Activated naive CD4-positive, alpha-beta T cell treated with anti-CD3 and anti-CD28 coated beads for 36 hours (primary cell): Measurements from ENCODE around the gene ACAP2. TPM values are rescaled to one million over a fixed set of nuclear protein-coding genes. Genes with fewer than 3 reads are reported as not detected.
"Not testable (repeated sequence)": the region's sequence is repeated elsewhere in the genome, so short reads cannot be mapped to it uniquely, and the experiment has no call there.

Experiments used
- CTCF ChIA-PET: fragments of 350-600 bp; sonication (Branson Sonifier 250); formaldehyde crosslinking; loops from one replicate; lab custom pipeline; 2021; ENCODE audit warnings: antibody characterized with exemption; lab: Charles Lee
- DNase-seq: peaks from one replicate; pipeline ENCODE4 v3.0.0-alpha.2; 2020
- H3K27ac Mint-ChIP-seq: one replicate; pipeline ENCODE4 v1.8.0; 2021; ENCODE audit warnings: mild to moderate bottlenecking, mixed read lengths
- H3K27me3 Mint-ChIP-seq: one replicate; pipeline ENCODE4 v1.8.0; 2021; ENCODE audit warnings: low read depth, mixed read lengths
- H3K36me3 Mint-ChIP-seq: one replicate; pipeline ENCODE4 v1.8.0; 2021; ENCODE audit warnings: low read depth, mixed read lengths
- H3K4me1 Mint-ChIP-seq: one replicate; pipeline ENCODE4 v1.8.0; 2021; ENCODE audit warnings: low read depth, mixed read lengths
- H3K4me3 Mint-ChIP-seq: one replicate; pipeline ENCODE4 v1.8.0; 2021; ENCODE audit warnings: mild to moderate bottlenecking, moderate library complexity, mixed read lengths
- H3K9me3 Mint-ChIP-seq: one replicate; pipeline ENCODE4 v1.8.0; 2021; ENCODE audit warnings: mixed read lengths
- intact Hi-C: fragments of 100-400 bp; cut with micrococcal nuclease; formaldehyde crosslinking; loops from one replicate; pipeline ENCODE4 v1.15.1; 2023
- total RNA-seq, 2 experiments: library from RNA; stranded (reverse); gene quantifications; one replicate each; pipeline ENCODE4 v1.2.3, GENCODE V29; 2021

ACAP2 gene
- total RNA-seq, 2 experiments from 2014 or later: 37.9 to 42.1 TPM

GRCh38 chr3:195306369-195306768 lies 136.5 kb downstream of the ACAP2 start:
- Mint-ChIP-seq H3K4me3 (no peak overlapping the region), H3K36me3 (peaks cover 8% of the 10 kb centered on the region), H3K27me3 (no peaks in the 10 kb centered on the region), H3K9me3 (no peaks in the 10 kb centered on the region), H3K27ac (no peak overlapping the region), H3K4me1 (no peaks in the 10 kb centered on the region)
- DNase-seq: no peak
- CTCF ChIA-PET: no interaction called here
- intact Hi-C loops: no loop called here

GRCh38 chr3:195302431-195302830 lies 140.4 kb downstream of the ACAP2 start:
- CTCF ChIA-PET: interaction anchor here (1.4 kb wide), 1 partner anchor 31 kb away, joined by 5 read pairs; the partner anchor contains the start of gene XXYLT1
- Mint-ChIP-seq H3K4me3 (no peak overlapping the region), H3K27me3 (no peaks in the 10 kb centered on the region), H3K36me3 (peaks cover 10% of the 10 kb centered on the region), H3K4me1 (no peaks in the 10 kb centered on the region), H3K9me3 (no peaks in the 10 kb centered on the region), H3K27ac (no peak overlapping the region)
- intact Hi-C loops: no loop called here
- DNase-seq: no peak

GRCh38 chr3:195297446-195297845 lies 145.4 kb downstream of the ACAP2 start:
- no peak overlapping the region for H3K4me3 Mint-ChIP-seq
- no peak overlapping the region for H3K27ac Mint-ChIP-seq
- H3K27me3 Mint-ChIP-seq: no peaks in the 10 kb centered on the region
- peaks cover 8% of the 10 kb centered on the region for H3K36me3 Mint-ChIP-seq
- DNase-seq: no peak
- intact Hi-C loops: no loop called here
- CTCF ChIA-PET: no interaction called here
- no peaks in the 10 kb centered on the region for H3K9me3 Mint-ChIP-seq
- H3K4me1 Mint-ChIP-seq: no peaks in the 10 kb centered on the region

- H3K36me3 Mint-ChIP-seq: peaks cover 8% of the 10 kb centered on the region
- intact Hi-C loops: no loop called here
- peak overlapping the region; percentile 50 for H3K27ac Mint-ChIP-seq
- no peaks in the 10 kb centered on the region for H3K27me3 Mint-ChIP-seq
- CTCF ChIA-PET: no interaction called here
- no peak overlapping the region for H3K4me3 Mint-ChIP-seq
- H3K9me3 Mint-ChIP-seq: no peaks in the 10 kb centered on the region
- no peak for DNase-seq
- H3K4me1 Mint-ChIP-seq: no peaks in the 10 kb centered on the region
These were observed 146.2 kb downstream of the ACAP2 start for GRCh38 chr3:195296662-195297061.

- no peaks in the 10 kb centered on the region for H3K9me3 Mint-ChIP-seq
- intact Hi-C loops: no loop called here
- H3K4me3 Mint-ChIP-seq: no peak overlapping the region
- no peaks in the 10 kb centered on the region for H3K4me1 Mint-ChIP-seq
- no peak for DNase-seq
- H3K27ac Mint-ChIP-seq: no peak overlapping the region
- CTCF ChIA-PET: interaction anchor here (1.4 kb wide), 1 partner anchor 20 kb away, joined by 4 read pairs; the partner anchor contains the start of gene XXYLT1
- H3K27me3 Mint-ChIP-seq: no peaks in the 10 kb centered on the region
- H3K36me3 Mint-ChIP-seq: peaks cover 6% of the 10 kb centered on the region
These were observed 151.7 kb downstream of the ACAP2 start for GRCh38 chr3:195291121-195291520.

- H3K36me3 Mint-ChIP-seq, intact Hi-C loops, DNase-seq, H3K4me1 Mint-ChIP-seq, H3K27me3 Mint-ChIP-seq, H3K4me3 Mint-ChIP-seq, H3K9me3 Mint-ChIP-seq, H3K27ac Mint-ChIP-seq: not testable (repeated sequence)
- CTCF ChIA-PET: interaction anchor here (1.4 kb wide), 1 partner anchor 19 kb away, joined by 4 read pairs; the partner anchor contains the start of gene XXYLT1
These were observed 152.2 kb downstream of the ACAP2 start for GRCh38 chr3:195290643-195291042.

GRCh38 chr3:195286115-195286872 lies 156.5 kb downstream of the ACAP2 start:
- CTCF ChIA-PET: interaction anchor here (0.6 kb wide), 1 partner anchor 232 kb away, joined by 3 read pairs; no protein-coding TSS in a partner anchor
- intact Hi-C loops: no loop called here
- no peaks in the 10 kb centered on the region for H3K27me3 Mint-ChIP-seq
- DNase-seq: no peak
- H3K27ac Mint-ChIP-seq: no peak overlapping the region
- H3K36me3 Mint-ChIP-seq: peaks cover 7% of the 10 kb centered on the region
- H3K9me3 Mint-ChIP-seq: no peaks in the 10 kb centered on the region
- no peak overlapping the region for H3K4me3 Mint-ChIP-seq
- H3K4me1 Mint-ChIP-seq: peaks cover 9% of the 10 kb centered on the region

- peaks cover 9% of the 10 kb centered on the region for H3K4me1 Mint-ChIP-seq
- H3K9me3 Mint-ChIP-seq: no peaks in the 10 kb centered on the region
- intact Hi-C loops: no loop called here
- H3K27ac Mint-ChIP-seq: no peak overlapping the region
- CTCF ChIA-PET: interaction anchor here (1.0 to 3.4 kb wide), 3 partner anchors 12 to 235 kb away, joined by 3 to 18 read pairs (median 3); partner anchors contain the start of gene XXYLT1
- no peaks in the 10 kb centered on the region for H3K27me3 Mint-ChIP-seq
- peaks cover 7% of the 10 kb centered on the region for H3K36me3 Mint-ChIP-seq
- H3K4me3 Mint-ChIP-seq: no peak overlapping the region
- DNase-seq: no peak
These were observed 157.4 kb downstream of the ACAP2 start for GRCh38 chr3:195285372-195285771.

GRCh38 chr3:195284842-195285241 lies 158.0 kb downstream of the ACAP2 start:
- no peaks in the 10 kb centered on the region for H3K27me3 Mint-ChIP-seq
- H3K9me3 Mint-ChIP-seq: no peaks in the 10 kb centered on the region
- no peak for DNase-seq
- H3K4me1 Mint-ChIP-seq: peaks cover 9% of the 10 kb centered on the region
- peaks cover 7% of the 10 kb centered on the region for H3K36me3 Mint-ChIP-seq
- intact Hi-C loops: no loop called here
- H3K27ac Mint-ChIP-seq: no peak overlapping the region
- no peak overlapping the region for H3K4me3 Mint-ChIP-seq
- CTCF ChIA-PET: interaction anchor here (1.0 to 3.4 kb wide), 3 partner anchors 11 to 235 kb away, joined by 3 to 18 read pairs (median 3); partner anchors contain the start of gene XXYLT1

- Mint-ChIP-seq H3K4me1 (peaks cover 9% of the 10 kb centered on the region), H3K4me3 (no peak overlapping the region), H3K36me3 (peaks cover 5% of the 10 kb centered on the region), H3K27ac (no peak overlapping the region), H3K9me3 (no peaks in the 10 kb centered on the region), H3K27me3 (no peaks in the 10 kb centered on the region)
- intact Hi-C loops: no loop called here
- CTCF ChIA-PET: interaction anchor here (3.4 kb wide), 1 partner anchor 12 kb away, joined by 18 read pairs; the partner anchor contains the start of gene XXYLT1
- DNase-seq: no peak
These were observed 159.9 kb downstream of the ACAP2 start for GRCh38 chr3:195282961-195283360.

GRCh38 chr3:195274259-195274966 lies 168.4 kb downstream of the ACAP2 start:
- no peaks in the 10 kb centered on the region for H3K36me3 Mint-ChIP-seq
- no peak for DNase-seq
- intact Hi-C loops: loop anchor here (10.0 kb wide), 2 partner anchors 380 to 470 kb away; no protein-coding TSS in a partner anchor
- H3K27me3 Mint-ChIP-seq: no peaks in the 10 kb centered on the region
- no peak overlapping the region for H3K4me3 Mint-ChIP-seq
- no peaks in the 10 kb centered on the region for H3K9me3 Mint-ChIP-seq
- CTCF ChIA-PET: interaction anchor here (0.5 to 3.1 kb wide), 9 partner anchors 11 to 576 kb away, joined by 3 to 23 read pairs (median 3); partner anchors contain the start of gene ACAP2
- no peak overlapping the region for H3K27ac Mint-ChIP-seq
- peaks cover 15% of the 10 kb centered on the region for H3K4me1 Mint-ChIP-seq
